Testis (tissue), 2 donors: ENCODE data around the gene PSMA7.

ENCODE experiments used
- CTCF ChIP-seq, 3 experiments: fragments of 450-650 bp in 2 of 3; fragments of 200-600 bp in 1 of 3; sonication (generic) in 1 of 3; IDR thresholded peaks; one replicate each; pipeline ENCODE4 v1.5.1; 2016 to 2019; ENCODE audit warnings: antibody characterized with exemption in 3 of 3, mild to moderate bottlenecking in 2 of 3, moderate library complexity in 1 of 3
- POLR2A ChIP-seq: fragments of 450-650 bp; IDR thresholded peaks from one replicate; pipeline ENCODE4 v1.6.1; 2017; ENCODE audit warnings: antibody characterized with exemption, mild to moderate bottlenecking, moderate library complexity

- no peak for TF ChIP-seq CTCF (IDR thresholded peaks at IDR 0.05)
- TF ChIP-seq POLR2A: no peak
Measured at GRCh38 chr20:62147125-62147524, 3.9 kb upstream of the PSMA7 start.
